CD4-positive, alpha-beta T cell (primary cell): ENCODE data around the gene SLC22A14. TPM values are rescaled to one million over a fixed set of nuclear protein-coding genes. Genes with fewer than 3 reads are reported as not detected.

Experiments
- ATAC-seq: fragments of 200-7000 bp; cut with Tn5 transposase; one replicate; pipeline ENCODE4 v1.10.0; 2022; ENCODE audit warnings: mild to moderate bottlenecking; ENCODE audit not compliant: poor library complexity
- CTCF ChIA-PET: fragments of 350-600 bp; sonication (Branson Sonifier 250); formaldehyde crosslinking; loops from one replicate; lab custom pipeline; 2021; ENCODE audit warnings: antibody characterized with exemption, inconsistent platforms; lab: Charles Lee
- POLR2A ChIA-PET: fragments of 350-600 bp; sonication (Branson Sonifier 250); formaldehyde crosslinking; loops from one replicate; lab custom pipeline; 2021; ENCODE audit warnings: antibody characterized with exemption, inconsistent platforms; lab: Charles Lee
- DNase-seq, 14 experiments: peaks; one replicate each; pipeline ENCODE4 v3.0.0-alpha.2; 2013 to 2020; ENCODE audit warnings: mixed read lengths in 2 of 14
- H3K27ac ChIP-seq, 2 donors: one replicate each; pipeline versions ENCODE4 v1.5.1 to v1.7.0; 2013; ENCODE audit warnings: low read length in 2 of 2, low read depth in 1 of 2, mild to moderate bottlenecking in 1 of 2
- H3K27me3 ChIP-seq, 2 experiments: 1 replicate in 1 of 2; 2 replicates in 1 of 2; pipeline versions ENCODE4 v1.6.1 to v1.7.0; 2013; ENCODE audit warnings: low read length in 2 of 2, control low read depth in 1 of 2, mild to moderate bottlenecking in 1 of 2, moderate library complexity in 1 of 2; ENCODE audit not compliant: insufficient read depth in 2 of 2, control insufficient read depth in 1 of 2
- H3K36me3 ChIP-seq: one replicate; pipeline ENCODE4 v1.6.1; 2013; ENCODE audit warnings: low read length, control low read depth; ENCODE audit not compliant: insufficient read depth
- H3K4me1 ChIP-seq: one replicate; pipeline ENCODE4 v1.6.1; 2013; ENCODE audit warnings: low read length, control low read depth; ENCODE audit not compliant: insufficient read depth
- H3K4me3 ChIP-seq: one replicate; pipeline ENCODE4 v1.5.1; 2013; ENCODE audit warnings: mild to moderate bottlenecking, low read length, moderate library complexity
- H3K9me3 ChIP-seq, 2 experiments: 1 replicate in 1 of 2; 2 replicates in 1 of 2; pipeline versions ENCODE4 v1.6.1 to v1.7.0; 2013; ENCODE audit warnings: low read length in 2 of 2, mild to moderate bottlenecking in 2 of 2, control low read depth in 1 of 2, moderate library complexity in 1 of 2; ENCODE audit not compliant: control insufficient read depth in 1 of 2, insufficient read depth in 1 of 2
- H3K27ac Mint-ChIP-seq: one replicate; pipeline ENCODE4 v1.8.0; 2020; ENCODE audit warnings: mixed read lengths
- H3K27me3 Mint-ChIP-seq: one replicate; pipeline ENCODE4 v1.8.0; 2021; ENCODE audit warnings: mixed read lengths
- H3K36me3 Mint-ChIP-seq: one replicate; pipeline ENCODE4 v1.8.0; 2021; ENCODE audit warnings: low read depth, mixed read lengths
- H3K4me1 Mint-ChIP-seq: one replicate; pipeline ENCODE4 v1.8.0; 2021; ENCODE audit warnings: low read depth, mixed read lengths
- H3K4me3 Mint-ChIP-seq: one replicate; pipeline ENCODE4 v1.8.0; 2020; ENCODE audit warnings: mild to moderate bottlenecking, mixed read lengths
- H3K9me3 Mint-ChIP-seq: one replicate; pipeline ENCODE4 v1.8.0; 2020; ENCODE audit warnings: mixed read lengths
- intact Hi-C, 2 experiments: fragments of 100-400 bp; cut with DNase I in 1 of 2; cut with micrococcal nuclease in 1 of 2; formaldehyde crosslinking; loops; one replicate each; pipeline versions ENCODE4 v1.15.1 to v1.9.0; 2023 to 2025; cut with DNase I, micrococcal nuclease
- total RNA-seq, 174 experiments: library from RNA in 2 of 174; stranded (reverse) in 2 of 174; gene quantifications; one replicate each; pipeline ENCODE4 v1.2.3 and lab custom pipeline; 2021 to 2026
- TF ChIP-seq, protein P1 (sequence below): fragments of 200-600 bp; IDR thresholded peaks from one replicate; pipeline ENCODE4 v1.8.0; 2022; ENCODE audit warnings: antibody characterized with exemption, mild to moderate bottlenecking

Gene SLC22A14
- total RNA-seq, 2 experiments from 2014 or later: 0.11 TPM; not detected in 1

DNA sequence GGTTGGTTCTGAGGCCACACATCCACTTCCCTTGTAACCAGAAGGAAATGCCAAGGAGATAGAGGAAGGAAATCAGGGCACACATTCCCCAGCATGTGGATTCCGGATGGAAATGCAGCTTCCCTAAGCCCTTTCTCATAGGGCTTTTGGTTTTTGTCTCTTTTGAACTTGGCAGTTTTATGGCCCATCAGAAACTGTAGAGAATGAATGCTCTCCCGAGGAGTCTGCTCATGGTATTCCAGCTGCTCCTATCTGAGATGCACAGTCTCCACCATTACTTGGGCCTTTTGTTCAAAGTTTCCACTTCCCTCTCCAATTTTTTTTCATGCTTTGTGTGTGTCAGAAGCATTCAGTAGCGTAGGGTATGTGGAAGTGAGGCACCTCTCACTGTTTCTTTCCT, 85.7 kb downstream of the SLC22A14 start:
- ATAC-seq (no peak), DNase-seq (no peak)
- Mint-ChIP-seq H3K4me3 (no peak overlapping the region), H3K27me3 (no peaks in the 10 kb centered on the region), H3K27ac (no peak overlapping the region), H3K36me3 (no peaks in the 10 kb centered on the region), H3K4me1 (peaks cover 10% of the 10 kb centered on the region), H3K9me3 (no peaks in the 10 kb centered on the region)
- Histone ChIP-seq H3K9me3 (peaks cover 0 to 11% of the 10 kb centered on the region in 2 experiments), H3K4me1 (peaks cover 12% of the 10 kb centered on the region), H3K27me3 (no peaks in the 10 kb centered on the region), H3K36me3 (no peaks in the 10 kb centered on the region), H3K4me3 (no peak overlapping the region), H3K27ac (no peak overlapping the region)
- POLR2A ChIA-PET: no interaction called here
- intact Hi-C loops: no loop called here
- CTCF ChIA-PET: no interaction called here
- TF ChIP-seq, protein P1, sequence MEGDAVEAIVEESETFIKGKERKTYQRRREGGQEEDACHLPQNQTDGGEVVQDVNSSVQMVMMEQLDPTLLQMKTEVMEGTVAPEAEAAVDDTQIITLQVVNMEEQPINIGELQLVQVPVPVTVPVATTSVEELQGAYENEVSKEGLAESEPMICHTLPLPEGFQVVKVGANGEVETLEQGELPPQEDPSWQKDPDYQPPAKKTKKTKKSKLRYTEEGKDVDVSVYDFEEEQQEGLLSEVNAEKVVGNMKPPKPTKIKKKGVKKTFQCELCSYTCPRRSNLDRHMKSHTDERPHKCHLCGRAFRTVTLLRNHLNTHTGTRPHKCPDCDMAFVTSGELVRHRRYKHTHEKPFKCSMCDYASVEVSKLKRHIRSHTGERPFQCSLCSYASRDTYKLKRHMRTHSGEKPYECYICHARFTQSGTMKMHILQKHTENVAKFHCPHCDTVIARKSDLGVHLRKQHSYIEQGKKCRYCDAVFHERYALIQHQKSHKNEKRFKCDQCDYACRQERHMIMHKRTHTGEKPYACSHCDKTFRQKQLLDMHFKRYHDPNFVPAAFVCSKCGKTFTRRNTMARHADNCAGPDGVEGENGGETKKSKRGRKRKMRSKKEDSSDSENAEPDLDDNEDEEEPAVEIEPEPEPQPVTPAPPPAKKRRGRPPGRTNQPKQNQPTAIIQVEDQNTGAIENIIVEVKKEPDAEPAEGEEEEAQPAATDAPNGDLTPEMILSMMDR: no peak

Other genes with a start within 250 kb of the SLC22A14 start
- gene DLEC1, start 243.1 kb upstream of the SLC22A14 start, total RNA-seq: 1 to 10 TPM; 4.4 to 5.1 TPM
- gene ACAA1, start 145.2 kb upstream of the SLC22A14 start, total RNA-seq: 10 to 100 TPM; 56.4 to 58.9 TPM
- 10 to 100 TPM; 26.9 to 27.2 TPM for gene MYD88, start 143.6 kb upstream of the SLC22A14 start, total RNA-seq
- 10 to 100 TPM; 28.3 to 30.3 TPM for gene OXSR1, start 116.8 kb upstream of the SLC22A14 start, total RNA-seq
- under 1 TPM; 0.19 to 0.22 TPM for gene SLC22A13, start 16.5 kb upstream of the SLC22A14 start, total RNA-seq
- gene XYLB, start 64.5 kb downstream of the SLC22A14 start, total RNA-seq: under 1 TPM; 0.25 to 0.59 TPM
- 1 to 10 TPM; 3.6 to 4.3 TPM for gene ACVR2B, start 171.6 kb downstream of the SLC22A14 start, total RNA-seq
- 10 to 100 TPM; 13.7 to 16.0 TPM for gene EXOG, start 214.0 kb downstream of the SLC22A14 start, total RNA-seq